ENCODE data around the gene GSAP. TPM values are rescaled to one million over a fixed set of nuclear protein-coding genes. Genes with fewer than 3 reads are reported as not detected.

GSAP gene
- total RNA-seq, 1 donor = 3.5 TPM

DNA sequence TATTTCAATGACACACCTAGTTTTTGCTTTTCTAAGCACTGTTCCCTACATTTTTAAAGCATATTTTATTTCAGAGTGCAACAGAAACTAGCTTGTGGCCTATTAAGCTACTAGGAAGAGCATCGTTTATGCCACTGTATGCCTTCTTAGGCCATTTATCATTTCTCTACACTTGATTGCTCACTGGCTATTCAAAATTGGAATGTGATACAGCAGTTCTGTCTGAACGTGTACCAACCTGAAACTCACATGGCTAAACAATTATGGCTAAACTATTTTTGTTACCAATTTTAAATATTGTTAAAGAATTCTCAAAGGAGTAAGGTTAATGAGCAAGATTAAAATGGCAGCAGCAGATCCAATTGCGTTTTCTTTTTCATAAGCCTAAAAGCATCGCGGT lies 105.2 kb downstream of the GSAP start:
- no peak overlapping the region for H3K4me3 ChIP-seq (ENCODE audit: low read depth, low read length)
- DNase-seq (ENCODE audit: low read depth) = no peak
- TF ChIP-seq, protein P1, sequence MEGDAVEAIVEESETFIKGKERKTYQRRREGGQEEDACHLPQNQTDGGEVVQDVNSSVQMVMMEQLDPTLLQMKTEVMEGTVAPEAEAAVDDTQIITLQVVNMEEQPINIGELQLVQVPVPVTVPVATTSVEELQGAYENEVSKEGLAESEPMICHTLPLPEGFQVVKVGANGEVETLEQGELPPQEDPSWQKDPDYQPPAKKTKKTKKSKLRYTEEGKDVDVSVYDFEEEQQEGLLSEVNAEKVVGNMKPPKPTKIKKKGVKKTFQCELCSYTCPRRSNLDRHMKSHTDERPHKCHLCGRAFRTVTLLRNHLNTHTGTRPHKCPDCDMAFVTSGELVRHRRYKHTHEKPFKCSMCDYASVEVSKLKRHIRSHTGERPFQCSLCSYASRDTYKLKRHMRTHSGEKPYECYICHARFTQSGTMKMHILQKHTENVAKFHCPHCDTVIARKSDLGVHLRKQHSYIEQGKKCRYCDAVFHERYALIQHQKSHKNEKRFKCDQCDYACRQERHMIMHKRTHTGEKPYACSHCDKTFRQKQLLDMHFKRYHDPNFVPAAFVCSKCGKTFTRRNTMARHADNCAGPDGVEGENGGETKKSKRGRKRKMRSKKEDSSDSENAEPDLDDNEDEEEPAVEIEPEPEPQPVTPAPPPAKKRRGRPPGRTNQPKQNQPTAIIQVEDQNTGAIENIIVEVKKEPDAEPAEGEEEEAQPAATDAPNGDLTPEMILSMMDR (IDR thresholded peaks at IDR 0.05; ENCODE audit: insufficient read depth, low read length) = no peak

DNA sequence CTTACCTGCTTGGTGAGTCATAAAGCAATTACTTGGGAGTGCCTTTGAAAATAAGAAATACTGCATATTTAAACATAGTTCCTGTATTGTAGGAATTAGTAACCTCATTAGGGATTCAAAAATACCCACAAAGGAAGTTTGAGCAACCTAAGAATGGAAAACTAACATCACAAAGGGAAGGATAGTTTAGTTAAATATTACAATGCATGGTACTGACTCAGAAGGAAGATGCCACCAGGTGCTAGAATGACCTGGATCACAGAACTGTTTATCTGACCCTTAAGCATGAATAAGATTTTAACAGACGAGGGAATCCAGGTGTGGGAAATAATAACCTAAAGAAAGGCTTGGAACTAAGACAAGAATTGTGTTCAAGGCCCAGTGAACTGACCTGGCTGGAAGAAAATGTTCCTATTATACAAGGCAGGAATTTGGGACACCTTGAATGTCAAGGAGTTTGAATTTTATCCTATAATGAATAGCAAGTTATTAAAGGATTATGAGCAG lies 106.4 kb downstream of the GSAP start:
- no peak overlapping the region for H3K4me3 ChIP-seq (ENCODE audit: low read depth, low read length)
- DNase-seq (ENCODE audit: low read depth) = no peak
- TF ChIP-seq, protein P1 (IDR thresholded peaks at IDR 0.05; ENCODE audit: insufficient read depth, low read length) = no peak

DNA sequence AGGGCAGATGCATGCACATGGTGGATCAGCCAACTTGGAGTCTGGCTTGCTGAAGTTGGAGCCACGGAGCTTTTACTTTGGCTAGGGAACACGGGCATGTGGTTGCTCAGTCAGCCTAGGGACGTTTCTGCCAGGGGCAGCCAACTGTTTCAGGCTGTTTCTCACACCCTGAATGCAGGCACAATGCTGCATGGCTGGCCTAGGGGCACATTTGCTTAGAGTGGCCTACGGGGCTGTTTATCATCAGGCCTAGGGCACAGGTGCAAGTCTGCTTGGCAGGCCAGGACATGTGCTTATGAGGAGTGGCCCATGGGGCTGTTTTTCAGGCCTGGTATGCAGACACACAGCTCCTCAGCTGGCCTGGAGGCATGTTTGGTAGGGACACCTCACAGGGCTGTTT lies 107.4 kb downstream of the GSAP start:
- no peak for DNase-seq (ENCODE audit: low read depth)
- no peak overlapping the region for H3K4me3 ChIP-seq (ENCODE audit: low read depth, low read length)
- TF ChIP-seq, protein P1 (IDR thresholded peaks at IDR 0.05; ENCODE audit: insufficient read depth, low read length) = no peak

DNA sequence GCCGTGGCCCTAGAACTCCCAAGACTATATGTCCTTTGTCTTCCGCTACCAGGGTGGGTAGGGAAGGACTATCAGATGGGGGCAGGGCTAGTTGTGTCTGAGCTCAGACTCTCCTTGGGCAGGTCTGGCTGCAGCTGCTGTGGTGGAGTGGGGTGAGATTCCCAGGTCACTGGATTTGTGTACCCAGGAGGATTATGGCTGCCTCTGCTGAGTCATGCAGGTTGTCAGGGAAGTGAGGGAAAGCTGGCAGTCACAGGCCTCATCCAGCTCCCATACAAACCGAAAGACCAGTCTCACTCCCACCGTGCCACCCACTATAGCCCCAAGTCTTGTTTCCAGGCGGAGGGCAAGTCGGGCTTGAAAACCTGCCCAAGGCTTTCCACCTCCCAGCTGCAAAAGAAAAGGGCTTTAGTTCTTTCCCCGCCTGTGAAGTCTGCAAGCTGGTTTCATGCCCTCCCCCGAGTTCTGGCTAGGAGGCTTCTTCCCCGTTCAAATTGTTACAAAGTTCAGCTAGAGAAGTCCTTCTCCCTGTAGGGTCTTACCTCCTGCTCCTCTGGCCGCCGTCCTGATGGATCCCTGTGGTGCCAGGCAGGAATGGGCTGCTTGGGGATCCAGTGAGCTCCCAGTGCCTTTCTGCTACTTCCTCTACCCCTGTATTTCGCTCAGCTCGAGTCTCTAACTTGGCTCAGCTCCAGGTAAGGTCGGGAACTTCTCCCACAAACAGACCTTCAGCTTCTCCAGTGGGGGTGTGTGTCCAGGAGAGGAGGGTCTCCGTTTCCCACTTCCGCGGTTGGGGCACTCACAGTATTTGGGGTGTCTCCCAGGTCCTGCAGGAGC lies 109.7 kb downstream of the GSAP start:
- no peak overlapping the region for H3K4me3 ChIP-seq (ENCODE audit: low read depth, low read length)
- DNase-seq (ENCODE audit: low read depth) = no peak
- TF ChIP-seq, protein P1 (IDR thresholded peaks at IDR 0.05; ENCODE audit: insufficient read depth, low read length) = no peak

DNA sequence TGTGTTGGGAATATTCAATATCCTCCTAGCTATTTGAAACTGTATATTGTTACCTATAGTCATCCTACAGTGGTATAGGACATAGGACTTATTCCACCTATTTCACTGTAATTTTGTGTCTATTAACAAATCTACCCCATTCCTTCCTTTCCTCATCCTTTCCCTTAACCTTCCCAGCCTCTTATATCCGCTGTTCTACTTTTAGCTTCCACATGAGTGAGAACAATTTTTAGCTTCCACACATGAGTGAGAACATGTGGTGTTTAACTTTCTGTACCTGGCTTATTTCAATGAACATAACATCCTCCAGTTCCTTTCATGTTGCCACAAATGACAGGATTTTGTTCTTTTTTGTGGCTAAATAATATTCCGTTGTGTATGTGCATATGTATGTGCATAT lies 120.6 kb downstream of the GSAP start:
- DNase-seq (ENCODE audit: low read depth) = no peak
- TF ChIP-seq, protein P1 (IDR thresholded peaks at IDR 0.05; ENCODE audit: insufficient read depth, low read length) = no peak
- no peak overlapping the region for H3K4me3 ChIP-seq (ENCODE audit: low read depth, low read length)

DNA sequence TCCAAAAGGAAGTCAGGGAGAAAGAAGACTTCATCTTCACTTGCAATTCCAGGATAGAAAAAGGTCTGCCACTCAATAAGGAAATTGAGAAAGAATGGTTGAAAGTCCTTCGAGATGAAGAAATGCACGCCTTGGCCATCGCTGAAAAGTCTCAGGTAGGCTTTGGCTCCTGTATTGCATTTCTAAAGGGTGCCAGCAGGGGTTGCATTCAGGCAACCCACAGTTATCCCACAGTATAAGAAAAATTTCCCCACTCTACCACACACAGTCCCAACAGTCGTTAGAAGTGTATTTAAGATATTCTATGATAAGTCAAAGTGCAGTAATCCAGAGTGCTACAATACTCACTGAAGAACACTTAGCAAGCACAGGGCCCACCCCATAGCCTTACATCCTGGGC lies 123.1 kb downstream of the GSAP start:
- H3K4me3 ChIP-seq (ENCODE audit: low read depth, low read length) = no peak overlapping the region
- no peak for DNase-seq (ENCODE audit: low read depth)
- TF ChIP-seq, protein P1 (IDR thresholded peaks at IDR 0.05; ENCODE audit: insufficient read depth, low read length) = no peak

Data from fibroblast of the aortic adventitia (primary cell).